IMR-90 (cell line): ENCODE measurements around the gene RYK. TPM values are rescaled to one million over a fixed set of nuclear protein-coding genes. Genes with fewer than 3 reads are reported as not detected.

Source experiments
- ATAC-seq: fragments of 200-7000 bp; cut with Tn5 transposase; 2 replicates; pipeline ENCODE4 v1.9.1; 2020; ENCODE audit warnings: low read depth, mild to moderate bottlenecking, moderate library complexity
- BruUV-seq: library from RNA; stranded (reverse); fragments of 400-500 nt; replicated peaks from 2 replicates; lab custom pipeline; 2021; lab: Mats Ljungman, UMichigan
- CTCF ChIA-PET: fragments of 300-600 bp; formaldehyde crosslinking; extraction: SDS; loops from one replicate; lab custom pipeline; 2021; ENCODE audit warnings: antibody characterized with exemption; lab: Yijun Ruan, JAX
- POLR2A ChIA-PET: fragments of 300-600 bp; sonication (Branson Sonifier 250); formaldehyde crosslinking; loops from one replicate; lab custom pipeline; 2022; ENCODE audit warnings: antibody characterized with exemption; ENCODE audit not compliant: unreplicated experiment; lab: Charles Lee
- DNase-seq: peaks from one replicate; pipeline ENCODE4 v3.0.0; 2013
- H2AFZ ChIP-seq: replicated peaks from 2 replicates; pipeline ENCODE3; 2013; ENCODE audit warnings: low read length, mild to moderate bottlenecking; ENCODE audit not compliant: poor library complexity
- H2AK5ac ChIP-seq: 2 replicates; pipeline ENCODE4 v1.6.1; 2013; ENCODE audit warnings: low read depth, low read length, inconsistent platforms
- H2AK9ac ChIP-seq: replicated peaks from 2 replicates; pipeline ENCODE3; 2013; ENCODE audit warnings: mild to moderate bottlenecking, low read depth, low read length, moderate library complexity; ENCODE audit not compliant: poor library complexity
- H2BK120ac ChIP-seq: 2 replicates; pipeline ENCODE4 v1.6.1; 2013; ENCODE audit warnings: low read depth, low read length, inconsistent platforms
- H2BK15ac ChIP-seq: 3 replicates; pipeline ENCODE4 v1.6.1; 2013; ENCODE audit warnings: low read depth, low read length, inconsistent platforms
- H2BK20ac ChIP-seq: 2 replicates; pipeline ENCODE4 v1.6.1; 2013; ENCODE audit warnings: low read depth, mild to moderate bottlenecking, inconsistent platforms, low read length, moderate library complexity
- H2BK5ac ChIP-seq: 2 replicates; pipeline ENCODE4 v1.6.1; 2013; ENCODE audit warnings: mild to moderate bottlenecking, low read depth, low read length, inconsistent platforms; ENCODE audit not compliant: poor library complexity, severe bottlenecking
- H3K14ac ChIP-seq: replicated peaks from 2 replicates; pipeline ENCODE4 v1.6.1; 2013; ENCODE audit warnings: low read depth, low read length, inconsistent platforms
- H3K18ac ChIP-seq: 2 replicates; pipeline ENCODE4 v1.6.1; 2013; ENCODE audit warnings: low read depth, low read length, control low read depth
- H3K23ac ChIP-seq: 2 replicates; pipeline ENCODE4 v1.6.1; 2013; ENCODE audit warnings: low read depth, low read length, inconsistent platforms
- H3K27ac ChIP-seq: 2 replicates; pipeline ENCODE4 v1.5.1; 2013; ENCODE audit warnings: mild to moderate bottlenecking, control low read depth, low read length; ENCODE audit not compliant: insufficient read depth
- H3K27me3 ChIP-seq: 2 replicates; pipeline ENCODE4 v1.6.1; 2013; ENCODE audit warnings: low read length; ENCODE audit not compliant: control insufficient read depth, insufficient read depth
- H3K36me3 ChIP-seq: 2 replicates; pipeline ENCODE4 v1.6.1; 2013; ENCODE audit warnings: low read length, mixed read lengths; ENCODE audit not compliant: control insufficient read depth, insufficient read depth
- H3K4ac ChIP-seq: 2 replicates; pipeline ENCODE4 v1.6.1; 2013; ENCODE audit warnings: low read depth, low read length, inconsistent platforms
- H3K4me1 ChIP-seq: 2 replicates; pipeline ENCODE4 v1.6.1; 2013; ENCODE audit warnings: low read length, mixed read lengths; ENCODE audit not compliant: control insufficient read depth, insufficient read depth
- H3K4me2 ChIP-seq: 2 replicates; pipeline ENCODE4 v1.6.1; 2013; ENCODE audit warnings: low read depth, mild to moderate bottlenecking, control low read depth, low read length, moderate library complexity
- H3K4me3 ChIP-seq: 2 replicates; pipeline ENCODE4 v1.5.1; 2013; ENCODE audit warnings: low read depth, mild to moderate bottlenecking, control low read depth, low read length, moderate library complexity; ENCODE audit not compliant: insufficient read depth
- H3K56ac ChIP-seq: 2 replicates; pipeline ENCODE4 v1.6.1; 2013; ENCODE audit warnings: low read length, inconsistent platforms; ENCODE audit not compliant: insufficient read depth; ENCODE audit errors: extremely low read depth
- H3K79me1 ChIP-seq, 2 experiments: 2 replicates each; pipeline ENCODE4 v1.6.1; 2013; ENCODE audit warnings: low read length in 2 of 2, inconsistent platforms in 1 of 2, low read depth in 1 of 2
- H3K9ac ChIP-seq: 2 replicates; pipeline ENCODE4 v1.6.1; 2013; ENCODE audit warnings: low read depth, low read length, control low read depth
- H3K9me1 ChIP-seq: 2 replicates; pipeline ENCODE4 v1.6.1; 2013; ENCODE audit warnings: low read length, inconsistent platforms; ENCODE audit not compliant: insufficient read depth
- H3K9me3 ChIP-seq: 2 replicates; pipeline ENCODE4 v1.6.1; 2013; ENCODE audit warnings: low read length; ENCODE audit not compliant: control insufficient read depth, insufficient read depth
- H4K20me1 ChIP-seq: 2 replicates; pipeline ENCODE4 v1.6.1; 2013; ENCODE audit warnings: low read length, inconsistent platforms; ENCODE audit not compliant: insufficient read depth
- H4K5ac ChIP-seq: 2 replicates; pipeline ENCODE4 v1.6.1; 2013; ENCODE audit warnings: mild to moderate bottlenecking, low read depth, low read length, control low read depth
- H4K8ac ChIP-seq, 2 experiments: 2 replicates each; pipeline ENCODE4 v1.6.1; 2013; ENCODE audit warnings: low read depth in 2 of 2, low read length in 2 of 2, control low read depth in 1 of 2, inconsistent platforms in 1 of 2
- H4K91ac ChIP-seq: 2 replicates; pipeline ENCODE4 v1.6.1; 2013; ENCODE audit warnings: low read depth, low read length, inconsistent platforms; ENCODE audit not compliant: insufficient read depth
- BHLHE40 ChIP-seq: fragments of 150-350 bp; IDR thresholded peaks from 2 replicates; pipeline ENCODE4 v1.6.1; 2016; ENCODE audit warnings: mild to moderate bottlenecking, low read depth, low read length
- CEBPB ChIP-seq: IDR thresholded peaks from 2 replicates; pipeline ENCODE4 v1.6.1; 2012; ENCODE audit warnings: low read depth, low read length, improper control_type of control experiment
- CTCF ChIP-seq: conservative IDR thresholded peaks from 2 replicates; pipeline ENCODE4 v1.5.1; 2012; ENCODE audit warnings: mild to moderate bottlenecking, low read depth, low read length, improper control_type of control experiment
- ELK1 ChIP-seq: fragments of 150-350 bp; IDR thresholded peaks from 2 replicates; pipeline ENCODE4 v1.6.1; 2016; ENCODE audit warnings: low read depth, mild to moderate bottlenecking, low read length, moderate library complexity, borderline replicate concordance
- MXI1 ChIP-seq: IDR thresholded peaks from 2 replicates; pipeline ENCODE4 v1.6.1; 2012; ENCODE audit warnings: low read depth, mild to moderate bottlenecking, low read length, moderate library complexity, borderline replicate concordance
- NFE2L2 ChIP-seq: fragments of 150-350 bp; IDR thresholded peaks from 2 replicates; pipeline ENCODE4 v1.6.1; 2016; ENCODE audit warnings: low read depth, mild to moderate bottlenecking, low read length
- RFX5 ChIP-seq: IDR thresholded peaks from 2 replicates; pipeline ENCODE4 v1.8.0; 2012; ENCODE audit warnings: low read depth, mild to moderate bottlenecking, low read length, moderate library complexity
- SMC3 ChIP-seq: fragments of 150-350 bp; IDR thresholded peaks from 2 replicates; pipeline ENCODE4 v1.6.1; 2016; ENCODE audit warnings: low read depth, mild to moderate bottlenecking, antibody characterized with exemption, low read length, moderate library complexity
- dilution Hi-C: fragments of 300-500 bp; cut with HindIII; formaldehyde crosslinking; loops from one replicate; pipeline ENCODE4 v1.14.3; 2018; ENCODE audit warnings: low sequenced_read_pairs; ENCODE audit not compliant: unreplicated experiment
- in situ Hi-C: fragments of 300-500 bp; cut with MboI; formaldehyde crosslinking; loops from 3 replicates; pipeline ENCODE4 v1.14.3; 2019; ENCODE audit warnings: low sequenced_read_pairs, inconsistent platforms, mixed read lengths
- intact Hi-C: fragments of 100-400 bp; cut with micrococcal nuclease; formaldehyde crosslinking; loops from 2 replicates; pipeline ENCODE4 v1.10.0; 2022
- polyA plus RNA-seq, 3 experiments: library from polyadenylated mRNA; depleted of rRNA; stranded (reverse); fragments of >200 nt; gene quantifications; 2 replicates each; pipeline ENCODE4 v1.2.3, GENCODE V29; 2012; ENCODE audit warnings: low replicate concordance in 1 of 3
- total RNA-seq: library from RNA; depleted of rRNA; stranded (reverse); fragments of >200 nt; gene quantifications from 2 replicates; pipeline ENCODE4 v1.2.3, GENCODE V29; 2012

RYK gene
- total and polyA plus RNA-seq, 2 of the 4 experiments (the other 2 are of a cell fraction), result 42.4 to 106 TPM

DNA sequence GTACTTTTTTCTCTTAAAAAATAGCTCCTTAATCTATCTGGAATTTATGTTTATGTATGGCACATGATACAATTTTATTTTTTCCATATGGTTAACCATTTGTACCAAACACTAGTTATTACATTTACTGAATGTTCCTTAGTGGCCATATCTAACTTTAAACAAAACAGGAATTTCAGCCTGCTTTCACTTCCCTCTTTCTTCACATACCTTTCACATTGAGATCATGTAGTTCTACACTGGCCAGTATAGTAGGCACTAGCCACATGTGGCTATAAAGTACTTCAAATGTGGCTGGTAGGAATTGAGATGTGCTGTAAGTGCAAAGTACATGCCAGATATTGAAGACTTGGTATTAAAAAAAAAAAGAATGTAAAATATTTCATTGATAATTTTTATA, 4.7 kb upstream of the RYK start:
- Histone ChIP-seq H2BK15ac (no peak overlapping the region), H2AFZ (no peak overlapping the region), H4K8ac (no peak overlapping the region), H3K27me3 (no peaks in the 10 kb centered on the region), H2AK9ac (no peak overlapping the region), H2BK20ac (no peak overlapping the region), H3K9ac (no peak overlapping the region), H3K56ac (no peak overlapping the region), H3K18ac (no peak overlapping the region), H3K9me1 (peaks cover 3% of the 10 kb centered on the region; the same call in 1 of the 2 replicates), H3K36me3 (no peaks in the 10 kb centered on the region), H3K27ac (no peak overlapping the region), H3K4me2 (no peak overlapping the region), H3K4me3 (no peak overlapping the region), H3K14ac (no peak overlapping the region), H4K20me1 (no peaks in the 10 kb centered on the region), H2AK5ac (no peak overlapping the region), H4K91ac (no peak overlapping the region), H2BK120ac (no peak overlapping the region), H3K9me3 (no peaks in the 10 kb centered on the region), H3K79me1 (peaks cover 4 to 7% of the 10 kb centered on the region in 2 experiments), H2BK5ac (no peak overlapping the region), H4K5ac (no peak overlapping the region), H3K23ac (no peak overlapping the region), H3K4me1 (peaks cover 11% of the 10 kb centered on the region), H3K4ac (no peak overlapping the region)
- in situ Hi-C loops (no loop called here), intact Hi-C loops (no loop called here), dilution Hi-C loops (no loop called here)
- ChIA-PET POLR2A (no interaction called here), CTCF (interaction anchor here (0.7 kb wide), 1 partner anchor 218 kb away, joined by 3 read pairs; no protein-coding TSS in a partner anchor)
- DNase-seq (no peak), ATAC-seq (no peak)
- no TSS peak for BruUV-seq
- TF ChIP-seq CEBPB (no peak), ELK1 (no peak), BHLHE40 (no peak), SMC3 (no peak), CTCF (no peak), NFE2L2 (no peak), MXI1 (no peak), RFX5 (no peak)
